HG03045 (cell line): Measurements from ENCODE around the gene FASTK.
A peak's percentile ranks its signal among the peaks of the same experiment; 100 is the strongest.

Experiments
- ATAC-seq: cut with Tn5 transposase; IDR thresholded peaks from one replicate; pipeline ENCODE4 v1.9.1; 2021; ENCODE audit warnings: mild to moderate bottlenecking, moderate library complexity; ENCODE audit not compliant: unreplicated experiment

FASTK gene

GRCh38 chr7:151100921-151101320 lies 20.3 kb upstream of the FASTK start:
- ATAC-seq, result no peak

DNA sequence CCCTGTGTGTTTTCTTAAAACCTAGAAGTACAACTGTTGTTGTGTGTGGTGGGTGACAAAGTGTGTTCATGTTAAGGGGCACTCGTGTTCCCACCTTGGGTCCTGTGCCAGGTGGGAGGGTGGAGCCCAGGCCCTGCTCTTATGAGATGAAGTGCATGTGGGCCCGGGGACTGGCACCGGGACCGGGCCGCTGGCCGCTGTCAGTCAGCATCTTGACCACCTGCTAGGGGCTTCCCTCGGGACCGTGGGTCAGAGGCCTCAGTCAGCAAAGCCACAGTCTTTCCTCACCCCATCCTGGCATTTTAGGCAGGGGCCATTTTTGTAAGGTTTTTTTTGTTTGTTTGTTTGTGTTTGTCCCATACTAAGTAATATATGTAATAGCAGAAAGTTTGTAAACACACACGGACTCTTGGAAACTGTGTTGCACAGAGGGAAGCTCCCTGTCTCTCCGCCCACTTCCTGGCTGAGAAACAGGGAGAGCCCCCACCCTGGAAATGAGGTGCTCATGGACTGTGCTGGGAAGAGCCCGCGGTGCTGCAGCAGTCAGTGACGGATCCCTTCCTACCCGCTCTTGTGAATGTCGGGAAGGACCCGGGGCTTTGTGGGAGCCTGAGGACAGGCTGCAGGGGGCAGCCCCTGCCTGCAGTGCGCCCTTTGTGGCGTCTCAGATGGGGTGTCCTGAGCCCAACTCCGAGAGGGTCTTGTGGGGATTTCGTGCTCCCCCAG lies 19.0 kb upstream of the FASTK start:
- no peak for ATAC-seq

- ATAC-seq, result no peak
Measured at GRCh38 chr7:151095828-151096475, 15.3 kb upstream of the FASTK start.

DNA sequence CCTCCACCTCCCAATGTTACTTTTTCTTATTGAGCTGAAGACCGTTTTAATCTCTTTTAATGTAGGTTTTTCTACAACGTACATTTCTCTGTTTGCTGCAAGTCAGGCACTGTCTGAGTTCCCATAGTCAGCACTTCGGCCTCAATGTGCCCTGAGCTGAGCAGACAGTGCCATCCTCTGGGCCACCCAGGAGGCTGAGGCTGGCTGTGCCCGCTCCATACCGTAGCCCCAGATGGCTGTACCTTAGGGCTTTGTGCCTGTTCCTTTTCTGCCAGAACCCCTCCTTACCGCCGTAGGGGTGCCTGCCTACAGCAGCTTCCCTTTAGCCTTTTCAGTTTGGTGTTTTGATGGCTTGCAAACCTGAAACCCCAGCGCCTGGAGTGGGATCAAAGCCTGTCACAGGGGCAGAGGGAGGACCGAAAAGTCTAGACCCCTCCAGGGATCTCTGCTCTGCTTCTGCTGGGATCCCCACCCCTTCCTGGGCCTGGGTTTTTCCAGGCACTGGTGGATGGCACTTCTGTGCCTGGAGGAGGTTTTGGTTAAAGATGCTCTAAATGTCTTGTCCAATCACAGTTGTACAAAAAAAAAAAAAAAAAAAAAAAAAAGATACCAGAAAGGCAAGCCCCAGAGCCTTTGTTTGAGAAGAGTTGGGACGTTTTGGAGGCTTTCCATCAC lies 14.7 kb upstream of the FASTK start:
- ATAC-seq, result no peak

DNA sequence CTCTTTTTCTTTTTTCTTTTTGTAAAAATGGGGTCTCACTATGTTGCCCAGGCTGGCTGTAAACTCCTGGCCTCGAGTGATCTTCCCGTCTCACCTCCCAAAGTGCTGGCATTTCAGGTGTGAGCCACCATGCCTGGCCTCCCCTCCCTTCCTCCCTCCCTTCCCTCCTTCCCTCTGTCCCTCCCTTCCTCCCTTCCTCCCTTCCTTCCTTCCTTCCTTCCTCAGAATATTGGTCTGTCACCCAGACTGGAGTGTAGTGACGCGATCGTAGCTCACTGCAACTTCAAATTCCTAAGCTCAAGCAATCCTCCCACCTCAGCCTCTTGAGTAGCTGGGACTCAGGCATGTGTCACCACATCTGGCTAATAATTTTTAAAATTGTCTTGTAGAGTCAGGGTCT lies 14.1 kb upstream of the FASTK start:
- no peak for ATAC-seq

- no peak for ATAC-seq
Measured at GRCh38 chr7:151093748-151094147, 13.1 kb upstream of the FASTK start.

DNA sequence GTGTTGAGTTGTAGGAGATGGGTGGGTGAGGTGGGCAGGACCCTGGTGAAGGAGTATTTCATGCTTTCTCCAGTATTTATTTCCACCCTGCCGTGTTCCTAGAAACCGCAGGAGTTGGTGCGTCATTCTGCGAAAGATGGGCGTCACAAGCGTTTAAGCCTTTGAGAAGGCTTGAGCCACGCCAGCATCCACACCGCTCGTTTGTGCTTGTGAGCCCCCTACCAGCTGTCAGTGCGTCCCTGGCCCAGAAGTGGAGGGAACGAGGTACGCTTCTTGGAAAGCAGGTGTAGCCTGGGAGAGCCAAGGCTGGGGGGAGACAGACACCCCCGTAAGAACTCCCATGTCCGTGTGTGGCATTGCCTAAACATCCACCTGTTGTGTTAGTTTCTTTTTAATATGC lies 11.4 kb upstream of the FASTK start:
- ATAC-seq, result no peak

DNA sequence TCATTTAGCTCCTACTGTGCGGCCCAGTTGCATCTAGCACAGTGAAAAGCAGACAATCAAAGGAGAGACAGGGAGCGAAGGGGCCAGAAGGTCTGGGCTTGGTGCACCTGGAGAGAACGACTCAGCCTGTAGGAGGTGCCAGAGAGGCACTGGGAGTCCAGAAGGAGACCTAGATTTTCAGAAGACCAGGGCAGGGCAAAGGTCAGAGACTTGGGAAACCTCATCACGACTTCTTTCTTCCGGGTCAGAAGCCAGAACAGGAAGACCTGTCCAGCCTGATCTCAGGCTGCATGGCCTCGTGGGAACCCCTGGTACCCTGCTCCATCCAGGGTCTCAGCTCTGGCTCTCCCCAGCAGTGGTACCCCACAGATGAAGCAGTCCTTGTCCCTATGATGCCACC lies 10.8 kb upstream of the FASTK start:
- no peak for ATAC-seq

DNA sequence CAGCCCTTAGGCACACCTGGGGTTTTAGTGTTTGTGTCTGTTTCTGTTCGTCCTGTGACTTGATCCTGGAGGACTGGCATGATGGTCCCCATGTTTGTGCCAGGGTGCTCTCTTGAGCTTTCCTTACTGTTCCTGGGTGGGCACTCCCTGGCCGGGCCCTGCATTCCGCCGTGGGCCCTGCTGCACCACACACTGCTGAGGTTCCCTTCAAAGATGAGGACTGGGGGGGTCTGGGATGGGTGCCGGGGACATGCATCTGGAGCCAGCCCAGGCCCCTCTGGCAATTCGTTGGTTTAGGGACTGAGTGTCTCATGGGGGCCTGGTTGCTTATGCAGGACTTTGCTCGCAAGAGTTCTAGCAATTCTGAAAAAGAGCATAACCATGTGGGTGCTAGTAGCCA lies 10.4 kb upstream of the FASTK start:
- ATAC-seq, result no peak

DNA sequence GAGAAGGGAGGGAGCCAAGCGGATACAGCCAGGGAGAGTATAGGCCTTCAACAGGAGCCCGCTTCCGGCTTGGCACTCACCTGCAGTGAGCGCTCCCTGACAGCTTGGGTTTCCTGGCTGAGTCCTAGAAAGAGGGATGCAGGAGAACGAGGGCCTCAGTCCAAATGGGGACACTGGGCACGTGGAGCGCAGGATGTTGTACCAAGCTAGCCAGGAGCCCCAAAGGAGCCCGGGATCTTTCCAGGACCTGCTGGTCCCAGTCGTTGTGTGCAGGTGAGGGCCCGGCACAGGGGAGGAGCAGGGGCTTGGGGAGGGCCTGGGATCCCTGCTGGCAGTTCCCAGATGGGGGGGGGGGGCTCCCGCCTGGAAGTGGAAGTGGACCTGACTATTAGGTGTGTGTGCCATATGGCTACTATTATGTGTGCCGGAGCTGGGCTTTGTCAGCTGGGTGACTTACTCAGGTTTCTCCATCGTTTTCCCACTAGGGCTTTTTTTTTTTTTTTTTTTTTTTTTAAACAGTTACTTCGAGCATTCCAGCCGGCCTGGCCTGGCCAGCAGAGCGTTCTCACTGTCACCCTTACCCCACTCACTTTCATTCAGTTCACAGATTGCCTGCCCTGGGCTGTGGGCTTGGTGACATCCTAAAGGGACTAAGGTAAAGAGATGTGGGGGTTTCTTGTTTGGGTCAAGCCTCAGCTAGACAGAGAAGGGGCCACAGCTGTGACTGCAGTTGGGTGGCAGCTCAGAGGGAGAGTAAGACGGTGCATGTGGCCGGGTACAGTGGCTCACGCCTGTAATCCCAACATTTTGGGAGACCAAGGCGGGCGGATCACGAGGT lies 9.5 kb upstream of the FASTK start:
- ATAC-seq, result no peak

GRCh38 chr7:151088856-151089699 lies 8.5 kb upstream of the FASTK start:
- ATAC-seq, result no peak

GRCh38 chr7:151088019-151088855 lies 7.6 kb upstream of the FASTK start:
- ATAC-seq, result no peak

DNA sequence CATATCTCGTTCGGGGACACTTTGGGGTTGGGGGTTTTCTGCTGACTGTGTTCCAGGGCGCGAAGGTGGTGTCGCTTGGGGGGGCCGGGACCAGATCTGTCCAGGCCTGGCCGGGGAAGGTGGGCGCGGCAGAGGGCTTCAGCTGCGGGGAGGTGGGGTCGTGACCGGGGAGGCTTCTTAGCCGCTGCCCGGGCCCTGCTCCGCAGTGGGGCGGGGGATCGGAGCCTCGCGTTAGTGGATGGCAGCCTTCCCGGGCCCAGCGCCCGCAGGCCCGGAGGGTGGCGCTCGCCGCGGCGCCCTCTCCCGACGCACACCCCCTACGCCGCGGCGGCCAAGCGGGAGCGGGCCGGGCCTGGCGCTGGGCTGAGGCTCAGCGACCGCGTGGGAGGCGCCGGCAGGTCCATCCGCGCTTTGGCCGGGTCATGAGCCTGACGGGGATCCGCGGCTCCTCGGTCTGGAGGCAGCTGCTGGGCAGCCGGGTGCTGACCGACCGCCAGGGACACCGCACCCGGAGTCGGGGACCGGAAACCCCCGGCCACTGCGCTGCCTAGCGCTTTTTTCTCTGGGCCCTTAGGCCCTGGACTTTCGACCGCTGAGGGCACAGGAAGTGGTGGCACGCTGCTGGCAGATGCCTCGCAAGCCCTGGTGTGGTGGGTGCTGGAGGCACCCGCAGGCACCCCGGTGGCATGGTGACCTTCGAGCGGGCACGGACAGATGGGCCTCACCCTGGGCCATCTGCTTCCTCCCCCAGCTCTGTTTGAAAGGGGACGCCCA lies 6.8 kb upstream of the FASTK start:
- ATAC-seq, result no peak

- no peak for ATAC-seq
Measured at GRCh38 chr7:151086802-151087244, 6.2 kb upstream of the FASTK start.

- ATAC-seq, result peak; percentile 48
Measured at GRCh38 chr7:151085691-151086620, 5.3 kb upstream of the FASTK start, which contains the start of gene AGAP3. Gene AGAP3, plus strand, starts transcription at chr7:151086475. Its CDS starts 267 bp downstream, at chr7:151086742.

GRCh38 chr7:151085329-151085690 lies 4.7 kb upstream of the FASTK start:
- no peak for ATAC-seq

GRCh38 chr7:151083824-151084160 lies 3.2 kb upstream of the FASTK start:
- no peak for ATAC-seq
